Measurements from ENCODE around the gene SLBP.

SLBP gene

GRCh38 chr4:1749370-1749769 lies 37.3 kb upstream of the SLBP start:
- no peak overlapping the region for H3K4me3 ChIP-seq (ENCODE audit: low read depth, low read length)

- no peak overlapping the region for H3K4me3 ChIP-seq (ENCODE audit: low read depth, low read length)
These were observed 36.4 kb upstream of the SLBP start for GRCh38 chr4:1748465-1748995.

GRCh38 chr4:1747603-1747967 lies 35.5 kb upstream of the SLBP start:
- no peak overlapping the region for H3K4me3 ChIP-seq (ENCODE audit: low read depth, low read length)

GRCh38 chr4:1746919-1747602 lies 34.9 kb upstream of the SLBP start:
- H3K4me3 ChIP-seq (ENCODE audit: low read depth, low read length) = no peak overlapping the region

GRCh38 chr4:1746265-1746691 lies 34.2 kb upstream of the SLBP start:
- H3K4me3 ChIP-seq (ENCODE audit: low read depth, low read length) = no peak overlapping the region

- H3K4me3 ChIP-seq (ENCODE audit: low read depth, low read length) = no peak overlapping the region
These were observed 33.6 kb upstream of the SLBP start for GRCh38 chr4:1745697-1746096.

GRCh38 chr4:1745165-1745564 lies 33.0 kb upstream of the SLBP start:
- H3K4me3 ChIP-seq (ENCODE audit: low read depth, low read length) = no peak overlapping the region

- no peak overlapping the region for H3K4me3 ChIP-seq (ENCODE audit: low read depth, low read length)
These were observed 32.4 kb upstream of the SLBP start for GRCh38 chr4:1744552-1744951.

- no peak overlapping the region for H3K4me3 ChIP-seq (ENCODE audit: low read depth, low read length)
These were observed 31.9 kb upstream of the SLBP start for GRCh38 chr4:1743975-1744374.

- H3K4me3 ChIP-seq (ENCODE audit: low read depth, low read length) = no peak overlapping the region
These were observed 31.4 kb upstream of the SLBP start for GRCh38 chr4:1743551-1743950.

GRCh38 chr4:1741208-1741607 lies 29.1 kb upstream of the SLBP start:
- H3K4me3 ChIP-seq (ENCODE audit: low read depth, low read length) = no peak overlapping the region

GRCh38 chr4:1740021-1740545 lies 28.0 kb upstream of the SLBP start:
- H3K4me3 ChIP-seq (ENCODE audit: low read depth, low read length) = no peak overlapping the region

GRCh38 chr4:1739358-1739757 lies 27.2 kb upstream of the SLBP start:
- no peak overlapping the region for H3K4me3 ChIP-seq (ENCODE audit: low read depth, low read length)

- no peak overlapping the region for H3K4me3 ChIP-seq (ENCODE audit: low read depth, low read length)
These were observed 26.3 kb upstream of the SLBP start for GRCh38 chr4:1738410-1738809.

- no peak overlapping the region for H3K4me3 ChIP-seq (ENCODE audit: low read depth, low read length)
These were observed 25.5 kb upstream of the SLBP start for GRCh38 chr4:1737666-1738065.

GRCh38 chr4:1736812-1737211 lies 24.7 kb upstream of the SLBP start:
- H3K4me3 ChIP-seq (ENCODE audit: low read depth, low read length) = no peak overlapping the region

GRCh38 chr4:1735215-1735614 lies 23.1 kb upstream of the SLBP start:
- no peak overlapping the region for H3K4me3 ChIP-seq (ENCODE audit: low read depth, low read length)

GRCh38 chr4:1732911-1733310 lies 20.8 kb upstream of the SLBP start:
- H3K4me3 ChIP-seq (ENCODE audit: low read depth, low read length) = no peak overlapping the region

- H3K4me3 ChIP-seq (ENCODE audit: low read depth, low read length) = no peak overlapping the region
These were observed 19.1 kb upstream of the SLBP start for GRCh38 chr4:1731180-1731579.

GRCh38 chr4:1730532-1731135 lies 18.5 kb upstream of the SLBP start:
- no peak overlapping the region for H3K4me3 ChIP-seq (ENCODE audit: low read depth, low read length)

GRCh38 chr4:1728061-1728980 lies 16.2 kb upstream of the SLBP start:
- no peak overlapping the region for H3K4me3 ChIP-seq (ENCODE audit: low read depth, low read length)

Measured in iPS-11a (cell line).